Kidney (tissue), 14 donors: ENCODE measurements around the gene TMEM38A. TPM values are rescaled to one million over a fixed set of nuclear protein-coding genes. Genes with fewer than 3 reads are reported as not detected.

Experiments used
- DNase-seq, 5 donors: peaks; one replicate each; pipeline ENCODE4 v3.0.0-alpha.2; 2013 to 2020
- FAIRE-seq: peaks from 2 replicates; lab custom pipeline; 2012; peaks lifted over from hg19 to GRCh38; lab: Jason Lieb, UNC
- H3K27ac ChIP-seq, 2 donors: one replicate each; pipeline ENCODE4 v1.7.0; 2013; ENCODE audit warnings: low read depth in 2 of 2, low read length in 2 of 2, inconsistent platforms in 1 of 2
- H3K27me3 ChIP-seq: one replicate; pipeline ENCODE4 v1.7.1; 2013; ENCODE audit warnings: low read length, inconsistent platforms; ENCODE audit not compliant: control insufficient read depth, insufficient read depth
- H3K36me3 ChIP-seq, 3 donors: one replicate each; pipeline versions ENCODE4 v1.7.0 to v1.7.1; 2013; ENCODE audit warnings: low read length in 3 of 3, control low read depth in 1 of 3, inconsistent platforms in 1 of 3; ENCODE audit not compliant: insufficient read depth in 3 of 3, control insufficient read depth in 2 of 3
- H3K4me1 ChIP-seq, 3 donors: one replicate each; pipeline versions ENCODE4 v1.7.0 to v1.7.1; 2013; ENCODE audit warnings: low read length in 3 of 3, inconsistent platforms in 1 of 3, low read depth in 1 of 3; ENCODE audit not compliant: control insufficient read depth in 2 of 3, insufficient read depth in 2 of 3
- H3K4me3 ChIP-seq, 3 donors: one replicate each; pipeline versions ENCODE4 v1.7.0 to v1.8.1; 2013; ENCODE audit warnings: low read length in 3 of 3, control low read depth in 1 of 3, inconsistent platforms in 1 of 3
- H3K9ac ChIP-seq, 3 donors: one replicate each; pipeline versions ENCODE4 v1.7.0 to v1.7.1; 2013; ENCODE audit warnings: low read length in 3 of 3, control low read depth in 1 of 3, inconsistent platforms in 1 of 3
- H3K9me3 ChIP-seq, 3 donors: one replicate each; pipeline versions ENCODE4 v1.7.0 to v1.7.1; 2013; ENCODE audit warnings: low read length in 3 of 3, control low read depth in 1 of 3, inconsistent platforms in 1 of 3; ENCODE audit not compliant: control insufficient read depth in 2 of 3, insufficient read depth in 1 of 3
- CTCF ChIP-seq: IDR thresholded peaks from 3 replicates; pipeline ENCODE4 v1.5.1; 2012; ENCODE audit warnings: mild to moderate bottlenecking, moderate library complexity, borderline replicate concordance; ENCODE audit not compliant: insufficient read depth; ENCODE audit errors: extremely low read depth
- intact Hi-C: fragments of 100-400 bp; cut with DNase I; formaldehyde crosslinking; loops from one replicate; pipeline ENCODE4 v1.11.1; 2022
- polyA plus RNA-seq: library from polyadenylated mRNA; stranded (reverse); fragments of 350-450 nt; fragmentation: Illumina TruSeq; extraction: RNeasy Lipid Tissue Mini Kit (QIAGEN cat#74804); gene quantifications from one replicate; pipeline ENCODE4 v1.2.3, GENCODE V29; 2014; ENCODE audit warnings: low read depth, low replicate concordance; ENCODE audit not compliant: insufficient read depth
- total RNA-seq: library from RNA; stranded (reverse); fragmentation: NEBNext Ultra II Directional; extraction: Animal tissue kit (Norgen Biotek cat#: 25700); gene quantifications from one replicate; pipeline ENCODE4 v1.2.1, GENCODE V29; 2021
- donor health status: control.
- donor health status: control.
- donor health status: control.
- donor health status: control.
- donor health status: control.
- donor health status: DM: yes; HTN: yes; CAD: no.
- donor health status: Normal renal cell carcinoma (clear cell type).

TMEM38A gene
- total and polyA plus RNA-seq, 2 donors from 2014 or later = 5.8 to 10.7 TPM

GRCh38 chr19:16614941-16615340 is 46.0 kb upstream of the TMEM38A start:
- intact Hi-C loops = no loop called here
- no peaks in the 10 kb centered on the region for H3K27me3 ChIP-seq
- H3K27ac ChIP-seq = no peak overlapping the region
- no peak for TF ChIP-seq CTCF
- DNase-seq = no peak
- H3K4me3 ChIP-seq = no peak overlapping the region
- no peaks in the 10 kb centered on the region for H3K9me3 ChIP-seq
- H3K36me3 ChIP-seq = no peaks in the 10 kb centered on the region
- H3K4me1 ChIP-seq = peaks cover 0 to 4% (median 2%) of the 10 kb centered on the region in 3 donors
- H3K9ac ChIP-seq = no peak overlapping the region
- no peak for FAIRE-seq

- FAIRE-seq (no peak), DNase-seq (no peak)
- H3K4me1 ChIP-seq = peaks cover 0 to 9% (median 8%) of the 10 kb centered on the region in 3 donors
- intact Hi-C loops = no loop called here
- no peak overlapping the region for H3K9ac ChIP-seq
- H3K4me3 ChIP-seq = no peak overlapping the region
- TF ChIP-seq CTCF = no peak
- H3K36me3 ChIP-seq = no peaks in the 10 kb centered on the region
- H3K27ac ChIP-seq = no peak overlapping the region
- no peaks in the 10 kb centered on the region for H3K9me3 ChIP-seq
- H3K27me3 ChIP-seq = no peaks in the 10 kb centered on the region
Observed at GRCh38 chr19:16615808-16616207, 45.1 kb upstream of the TMEM38A start.

GRCh38 chr19:16618248-16618647 is 42.7 kb upstream of the TMEM38A start:
- H3K4me1 ChIP-seq = peaks cover 0 to 9% (median 8%) of the 10 kb centered on the region in 3 donors
- peaks cover 0 to 2% (median 0%) of the 10 kb centered on the region in 3 donors for H3K36me3 ChIP-seq
- no peak overlapping the region for H3K27ac ChIP-seq
- no peaks in the 10 kb centered on the region for H3K9me3 ChIP-seq
- intact Hi-C loops = no loop called here
- DNase-seq = no peak
- FAIRE-seq = no peak
- H3K9ac ChIP-seq = no peak overlapping the region
- H3K27me3 ChIP-seq = no peaks in the 10 kb centered on the region
- H3K4me3 ChIP-seq = no peak overlapping the region
- TF ChIP-seq CTCF = no peak

- H3K4me3 ChIP-seq = no peak overlapping the region
- intact Hi-C loops = no loop called here
- no peaks in the 10 kb centered on the region for H3K9me3 ChIP-seq
- FAIRE-seq = no peak
- DNase-seq = no peak
- no peak overlapping the region for H3K9ac ChIP-seq
- no peaks in the 10 kb centered on the region for H3K27me3 ChIP-seq
- H3K27ac ChIP-seq = no peak overlapping the region
- peaks cover 0 to 9% (median 8%) of the 10 kb centered on the region in 3 donors for H3K4me1 ChIP-seq
- no peak for TF ChIP-seq CTCF
- H3K36me3 ChIP-seq = peaks cover 0 to 12% (median 0%) of the 10 kb centered on the region in 3 donors
Observed at GRCh38 chr19:16619457-16619856, 41.5 kb upstream of the TMEM38A start.
